GM23338 (cell line): Measurements from ENCODE around the gene CACTIN. TPM values are rescaled to one million over a fixed set of nuclear protein-coding genes. Genes with fewer than 3 reads are reported as not detected.
"Not testable (repeated sequence)": the region's sequence is repeated elsewhere in the genome, so short reads cannot be mapped to it uniquely, and the experiment has no call there.

Source experiments
- ATAC-seq: fragments of 200-7000 bp; cut with Tn5 transposase; 3 replicates; pipeline ENCODE4 v1.9.1; 2020
- DNase-seq: peaks from one replicate; pipeline ENCODE4 v3.0.0-alpha.2; 2015; ENCODE audit warnings: low spot score
- H2AFZ ChIP-seq: fragments of 200-600 bp; sonication (generic); 2 replicates; pipeline ENCODE4 v1.8.0; 2016; ENCODE audit warnings: antibody characterized with exemption, mild to moderate bottlenecking, moderate library complexity
- H3F3A ChIP-seq: fragments of 200-600 bp; sonication (generic); replicated peaks from 2 replicates; pipeline ENCODE4 v1.8.0; 2017; ENCODE audit warnings: antibody characterized with exemption, mixed run types, low read depth
- H3K27ac ChIP-seq: fragments of 200-600 bp; sonication (generic); 2 replicates; pipeline ENCODE4 v1.6.1; 2016; ENCODE audit warnings: low read depth
- H3K27me3 ChIP-seq: fragments of 200-600 bp; sonication (generic); 2 replicates; pipeline ENCODE4 v1.8.0; 2016; ENCODE audit warnings: mild to moderate bottlenecking, mixed run types, moderate library complexity; ENCODE audit not compliant: insufficient read depth
- H3K36me3 ChIP-seq: fragments of 200-600 bp; sonication (generic); 2 replicates; pipeline ENCODE4 v1.8.0; 2016; ENCODE audit warnings: mild to moderate bottlenecking; ENCODE audit not compliant: insufficient read depth
- H3K4me1 ChIP-seq: fragments of 200-600 bp; sonication (generic); 2 replicates; pipeline ENCODE4 v1.8.0; 2016; ENCODE audit warnings: mild to moderate bottlenecking, moderate library complexity; ENCODE audit not compliant: insufficient read depth
- H3K4me2 ChIP-seq: fragments of 200-600 bp; sonication (generic); 2 replicates; pipeline ENCODE4 v1.7.1; 2017; ENCODE audit warnings: mixed run types
- H3K4me3 ChIP-seq: fragments of 200-600 bp; sonication (generic); 2 replicates; pipeline ENCODE4 v1.6.1; 2016; ENCODE audit warnings: mixed run types
- H3K79me2 ChIP-seq: fragments of 200-600 bp; sonication (generic); replicated peaks from 2 replicates; pipeline ENCODE4 v1.8.0; 2017; ENCODE audit warnings: mild to moderate bottlenecking; ENCODE audit not compliant: insufficient read depth
- H3K9me2 ChIP-seq: fragments of 200-600 bp; sonication (generic); 2 replicates; pipeline ENCODE4 v1.8.0; 2017; ENCODE audit not compliant: insufficient read depth
- H4K20me1 ChIP-seq: fragments of 200-600 bp; sonication (generic); replicated peaks from 2 replicates; pipeline ENCODE4 v1.8.0; 2017; ENCODE audit warnings: mild to moderate bottlenecking; ENCODE audit not compliant: insufficient read depth
- H3K27ac Mint-ChIP-seq: 2 replicates; pipeline ENCODE4 v1.8.0; 2020; ENCODE audit warnings: inconsistent platforms, mild to moderate bottlenecking, moderate library complexity, mixed read lengths
- H3K27me3 Mint-ChIP-seq: 3 replicates; pipeline ENCODE4 v1.8.0; 2022; ENCODE audit warnings: low read depth, mild to moderate bottlenecking, moderate library complexity, mixed read lengths, inconsistent platforms; ENCODE audit not compliant: insufficient read depth, poor library complexity
- H3K36me3 Mint-ChIP-seq: 3 replicates; pipeline ENCODE4 v1.8.0; 2021; ENCODE audit warnings: low read depth, mild to moderate bottlenecking, inconsistent platforms, moderate library complexity, mixed read lengths
- H3K4me1 Mint-ChIP-seq: 3 replicates; pipeline ENCODE4 v1.8.0; 2020; ENCODE audit warnings: mild to moderate bottlenecking, inconsistent platforms, mixed read lengths
- H3K4me3 Mint-ChIP-seq: 3 replicates; pipeline ENCODE4 v1.8.0; 2021; ENCODE audit warnings: moderate library complexity, mild to moderate bottlenecking, inconsistent platforms, mixed read lengths
- H3K9me3 Mint-ChIP-seq: 3 replicates; pipeline ENCODE4 v1.8.0; 2020; ENCODE audit warnings: moderate library complexity, mild to moderate bottlenecking, inconsistent platforms, mixed read lengths
- CREB1 ChIP-seq: fragments of 250-450 bp; sonication (Bioruptor Pico); IDR thresholded peaks from 2 replicates; pipeline ENCODE4 v1.5.0; 2020; ENCODE audit warnings: low read depth, mild to moderate bottlenecking, moderate library complexity
- POLR2AphosphoS5 ChIP-seq: IDR thresholded peaks from 2 replicates; pipeline ENCODE4 v1.6.1; 2016; ENCODE audit warnings: antibody characterized with exemption, low read depth
- polyA plus RNA-seq: library from polyadenylated mRNA; unstranded; fragments of >200 nt; fragmentation: Nextera tagmentation; extraction: Ambion mirVana; gene quantifications from 2 replicates; pipeline ENCODE4 v1.2.1, GENCODE V29; 2016
- total RNA-seq: library from RNA; depleted of rRNA; stranded (reverse); fragments of >200 nt; shearing (Covaris generic); gene quantifications from 2 replicates; pipeline ENCODE4 v1.2.3, GENCODE V29; 2014
- TF ChIP-seq, protein P1 (sequence below), 2 experiments: fragments of 200-600 bp in 1 of 2; sonication (generic) in 1 of 2; conservative IDR thresholded peaks; 2 replicates each; pipeline versions ENCODE4 v1.5.1 to v1.6.1; 2016 to 2017; ENCODE audit warnings: antibody characterized with exemption in 2 of 2, low read depth in 2 of 2, mild to moderate bottlenecking in 2 of 2, moderate library complexity in 1 of 2
- TF ChIP-seq, protein P2 (sequence below): fragments of 250-450 bp; sonication (Bioruptor Pico); IDR thresholded peaks from 2 replicates; pipeline ENCODE4 v1.5.0; 2020; ENCODE audit warnings: mild to moderate bottlenecking, moderate library complexity

CACTIN gene
- total and polyA plus RNA-seq, 2 experiments from 2014 or later, result 14.3 to 47.4 TPM

DNA sequence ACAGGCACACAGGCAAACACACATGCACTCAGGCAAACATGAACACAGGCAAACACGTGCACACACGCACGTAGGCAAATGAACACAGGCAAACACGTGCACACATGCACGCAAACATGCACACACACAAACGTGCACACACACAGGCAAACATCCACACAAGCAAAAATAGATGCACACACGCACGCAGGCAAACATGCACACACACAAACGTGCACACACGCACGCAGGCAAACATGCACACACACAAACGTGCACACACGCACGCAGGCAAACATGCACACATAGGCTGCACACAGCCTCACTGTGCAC, 39.9 kb upstream of the CACTIN start:
- not testable (repeated sequence) for ATAC-seq, H3K27me3 Mint-ChIP-seq, H3K27ac Mint-ChIP-seq, H3K4me2 ChIP-seq, H3K27ac ChIP-seq, H3K9me2 ChIP-seq, H3K4me1 ChIP-seq, H4K20me1 ChIP-seq, DNase-seq, H3F3A ChIP-seq, H3K9me3 Mint-ChIP-seq, H3K36me3 ChIP-seq, H3K4me3 Mint-ChIP-seq, H3K27me3 ChIP-seq, H2AFZ ChIP-seq, H3K79me2 ChIP-seq, H3K4me3 ChIP-seq
- peaks cover 11% of the 10 kb centered on the region; the same call in 2 of the 3 replicates for H3K4me1 Mint-ChIP-seq
- H3K36me3 Mint-ChIP-seq, result peaks cover 13% of the 10 kb centered on the region; the same call in 2 of the 3 replicates

DNA sequence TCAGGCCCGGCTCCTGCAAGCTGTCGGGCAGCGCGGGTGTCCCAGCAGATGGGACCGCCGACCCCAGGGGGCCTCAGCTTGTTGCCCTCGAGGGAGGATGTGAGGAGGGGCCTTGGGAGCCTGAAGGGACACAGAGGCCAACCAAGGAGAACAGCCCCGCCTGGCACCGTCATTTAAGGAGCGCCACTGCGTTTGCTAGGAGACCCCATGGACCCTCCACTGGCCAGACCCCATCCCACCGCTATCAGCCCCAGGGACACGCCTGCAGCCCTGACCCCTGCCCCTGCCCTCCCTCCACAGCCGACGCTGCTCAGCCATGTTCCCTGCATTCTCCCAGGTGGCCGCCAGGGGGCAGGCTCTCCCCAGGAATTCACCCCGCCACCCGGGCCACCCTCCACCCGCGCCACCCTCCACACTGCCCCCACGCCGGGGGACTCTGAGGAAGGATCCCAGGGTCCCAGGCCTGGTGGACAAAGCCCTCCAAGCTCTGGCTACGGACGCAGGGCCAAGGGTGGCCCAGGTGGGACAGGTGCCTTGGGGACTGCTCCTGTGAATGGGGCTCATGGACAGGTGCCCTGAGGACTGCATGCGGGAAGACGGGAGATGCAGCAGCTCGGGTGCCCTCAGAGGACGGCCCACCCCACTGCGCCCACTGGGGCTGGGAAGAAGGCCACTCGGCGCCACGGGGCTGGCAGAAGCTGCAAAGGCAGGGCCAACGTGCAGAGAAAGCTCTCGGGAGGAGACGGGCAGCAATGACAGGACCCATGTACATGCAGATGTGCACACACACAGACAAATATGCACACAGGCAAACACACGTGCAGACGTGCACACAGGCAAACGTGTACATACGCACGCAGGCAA, 39.3 kb upstream of the CACTIN start:
- Histone ChIP-seq H3K36me3 (no peaks in the 10 kb centered on the region), H2AFZ (no peak overlapping the region), H3K4me2 (no peak overlapping the region), H3K4me3 (no peak overlapping the region), H3K4me1 (no peaks in the 10 kb centered on the region), H3K9me2 (no peaks in the 10 kb centered on the region), H3K79me2 (no peaks in the 10 kb centered on the region), H4K20me1 (no peaks in the 10 kb centered on the region; the same call in 1 of the 2 replicates), H3K27ac (no peak overlapping the region), H3F3A (no peaks in the 10 kb centered on the region), H3K27me3 (no peaks in the 10 kb centered on the region)
- Mint-ChIP-seq H3K4me3 (no peak overlapping the region), H3K9me3 (no peaks in the 10 kb centered on the region), H3K36me3 (peaks cover 19% of the 10 kb centered on the region), H3K27me3 (peaks cover 12% of the 10 kb centered on the region), H3K27ac (no peak overlapping the region), H3K4me1 (peaks cover 7% of the 10 kb centered on the region; the same call in 2 of the 3 replicates)
- ATAC-seq (peak; percentile 76), DNase-seq (peak; percentile 61)
- no peak for TF ChIP-seq POLR2AphosphoS5
- TF ChIP-seq, protein P1, sequence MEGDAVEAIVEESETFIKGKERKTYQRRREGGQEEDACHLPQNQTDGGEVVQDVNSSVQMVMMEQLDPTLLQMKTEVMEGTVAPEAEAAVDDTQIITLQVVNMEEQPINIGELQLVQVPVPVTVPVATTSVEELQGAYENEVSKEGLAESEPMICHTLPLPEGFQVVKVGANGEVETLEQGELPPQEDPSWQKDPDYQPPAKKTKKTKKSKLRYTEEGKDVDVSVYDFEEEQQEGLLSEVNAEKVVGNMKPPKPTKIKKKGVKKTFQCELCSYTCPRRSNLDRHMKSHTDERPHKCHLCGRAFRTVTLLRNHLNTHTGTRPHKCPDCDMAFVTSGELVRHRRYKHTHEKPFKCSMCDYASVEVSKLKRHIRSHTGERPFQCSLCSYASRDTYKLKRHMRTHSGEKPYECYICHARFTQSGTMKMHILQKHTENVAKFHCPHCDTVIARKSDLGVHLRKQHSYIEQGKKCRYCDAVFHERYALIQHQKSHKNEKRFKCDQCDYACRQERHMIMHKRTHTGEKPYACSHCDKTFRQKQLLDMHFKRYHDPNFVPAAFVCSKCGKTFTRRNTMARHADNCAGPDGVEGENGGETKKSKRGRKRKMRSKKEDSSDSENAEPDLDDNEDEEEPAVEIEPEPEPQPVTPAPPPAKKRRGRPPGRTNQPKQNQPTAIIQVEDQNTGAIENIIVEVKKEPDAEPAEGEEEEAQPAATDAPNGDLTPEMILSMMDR (conservative IDR thresholded peaks at IDR 0.05; ENCODE audit: low read depth in 2 of 2), result peak; percentile 78 to 95

DNA sequence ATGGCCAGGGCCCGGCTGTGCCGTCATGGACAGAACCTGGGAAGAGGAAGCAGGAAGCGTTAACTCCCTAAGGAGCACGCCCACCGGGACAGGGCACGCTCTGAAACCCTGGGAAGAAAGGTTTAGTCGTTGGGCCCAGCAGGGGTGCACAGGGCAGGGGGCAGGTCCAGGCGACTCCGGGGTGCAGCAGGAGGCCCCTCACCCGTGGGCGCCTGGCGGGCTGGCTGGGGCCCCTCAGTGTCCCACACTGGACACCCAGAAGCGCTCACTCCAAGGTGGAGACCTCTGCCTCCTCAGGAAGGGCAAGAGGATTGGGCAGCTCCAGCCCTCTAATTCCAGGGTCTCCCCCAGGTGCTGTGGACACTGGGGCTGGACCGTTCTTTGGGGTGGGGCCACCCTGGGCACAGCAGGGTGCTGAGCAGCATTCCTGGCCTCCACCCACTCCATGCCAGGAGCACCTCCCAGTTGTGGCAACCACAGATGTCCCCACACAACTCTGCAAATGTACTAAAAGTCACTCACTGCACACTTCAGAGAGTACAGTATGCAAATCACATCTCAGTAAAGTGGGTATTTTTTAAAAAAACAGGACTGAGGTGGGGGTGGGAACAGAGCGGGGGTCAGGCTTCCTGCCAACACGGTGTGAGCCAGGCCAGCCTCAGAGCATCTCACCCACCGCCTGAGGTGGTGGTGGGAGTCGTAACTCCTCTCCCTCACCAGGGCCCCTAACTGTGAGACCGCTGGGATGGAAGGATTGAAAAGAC, 38.5 kb upstream of the CACTIN start:
- Histone ChIP-seq H3K27ac (no peak overlapping the region), H3K4me2 (no peak overlapping the region), H3K79me2 (no peaks in the 10 kb centered on the region), H3K4me1 (no peaks in the 10 kb centered on the region), H3K27me3 (no peaks in the 10 kb centered on the region), H3K36me3 (no peaks in the 10 kb centered on the region), H3F3A (no peaks in the 10 kb centered on the region), H2AFZ (no peak overlapping the region), H4K20me1 (no peaks in the 10 kb centered on the region; the same call in 1 of the 2 replicates), H3K4me3 (no peak overlapping the region), H3K9me2 (no peaks in the 10 kb centered on the region)
- Mint-ChIP-seq H3K4me1 (peaks cover 5% of the 10 kb centered on the region; the same call in 1 of the 3 replicates), H3K4me3 (no peak overlapping the region), H3K36me3 (peaks cover 23% of the 10 kb centered on the region), H3K9me3 (no peaks in the 10 kb centered on the region), H3K27me3 (peaks cover 14% of the 10 kb centered on the region), H3K27ac (no peak overlapping the region)
- ATAC-seq, result no peak
- DNase-seq, result no peak
- TF ChIP-seq CREB1 (CRISPR knock-in tag) (no peak), POLR2AphosphoS5 (no peak)
- TF ChIP-seq, protein P2, sequence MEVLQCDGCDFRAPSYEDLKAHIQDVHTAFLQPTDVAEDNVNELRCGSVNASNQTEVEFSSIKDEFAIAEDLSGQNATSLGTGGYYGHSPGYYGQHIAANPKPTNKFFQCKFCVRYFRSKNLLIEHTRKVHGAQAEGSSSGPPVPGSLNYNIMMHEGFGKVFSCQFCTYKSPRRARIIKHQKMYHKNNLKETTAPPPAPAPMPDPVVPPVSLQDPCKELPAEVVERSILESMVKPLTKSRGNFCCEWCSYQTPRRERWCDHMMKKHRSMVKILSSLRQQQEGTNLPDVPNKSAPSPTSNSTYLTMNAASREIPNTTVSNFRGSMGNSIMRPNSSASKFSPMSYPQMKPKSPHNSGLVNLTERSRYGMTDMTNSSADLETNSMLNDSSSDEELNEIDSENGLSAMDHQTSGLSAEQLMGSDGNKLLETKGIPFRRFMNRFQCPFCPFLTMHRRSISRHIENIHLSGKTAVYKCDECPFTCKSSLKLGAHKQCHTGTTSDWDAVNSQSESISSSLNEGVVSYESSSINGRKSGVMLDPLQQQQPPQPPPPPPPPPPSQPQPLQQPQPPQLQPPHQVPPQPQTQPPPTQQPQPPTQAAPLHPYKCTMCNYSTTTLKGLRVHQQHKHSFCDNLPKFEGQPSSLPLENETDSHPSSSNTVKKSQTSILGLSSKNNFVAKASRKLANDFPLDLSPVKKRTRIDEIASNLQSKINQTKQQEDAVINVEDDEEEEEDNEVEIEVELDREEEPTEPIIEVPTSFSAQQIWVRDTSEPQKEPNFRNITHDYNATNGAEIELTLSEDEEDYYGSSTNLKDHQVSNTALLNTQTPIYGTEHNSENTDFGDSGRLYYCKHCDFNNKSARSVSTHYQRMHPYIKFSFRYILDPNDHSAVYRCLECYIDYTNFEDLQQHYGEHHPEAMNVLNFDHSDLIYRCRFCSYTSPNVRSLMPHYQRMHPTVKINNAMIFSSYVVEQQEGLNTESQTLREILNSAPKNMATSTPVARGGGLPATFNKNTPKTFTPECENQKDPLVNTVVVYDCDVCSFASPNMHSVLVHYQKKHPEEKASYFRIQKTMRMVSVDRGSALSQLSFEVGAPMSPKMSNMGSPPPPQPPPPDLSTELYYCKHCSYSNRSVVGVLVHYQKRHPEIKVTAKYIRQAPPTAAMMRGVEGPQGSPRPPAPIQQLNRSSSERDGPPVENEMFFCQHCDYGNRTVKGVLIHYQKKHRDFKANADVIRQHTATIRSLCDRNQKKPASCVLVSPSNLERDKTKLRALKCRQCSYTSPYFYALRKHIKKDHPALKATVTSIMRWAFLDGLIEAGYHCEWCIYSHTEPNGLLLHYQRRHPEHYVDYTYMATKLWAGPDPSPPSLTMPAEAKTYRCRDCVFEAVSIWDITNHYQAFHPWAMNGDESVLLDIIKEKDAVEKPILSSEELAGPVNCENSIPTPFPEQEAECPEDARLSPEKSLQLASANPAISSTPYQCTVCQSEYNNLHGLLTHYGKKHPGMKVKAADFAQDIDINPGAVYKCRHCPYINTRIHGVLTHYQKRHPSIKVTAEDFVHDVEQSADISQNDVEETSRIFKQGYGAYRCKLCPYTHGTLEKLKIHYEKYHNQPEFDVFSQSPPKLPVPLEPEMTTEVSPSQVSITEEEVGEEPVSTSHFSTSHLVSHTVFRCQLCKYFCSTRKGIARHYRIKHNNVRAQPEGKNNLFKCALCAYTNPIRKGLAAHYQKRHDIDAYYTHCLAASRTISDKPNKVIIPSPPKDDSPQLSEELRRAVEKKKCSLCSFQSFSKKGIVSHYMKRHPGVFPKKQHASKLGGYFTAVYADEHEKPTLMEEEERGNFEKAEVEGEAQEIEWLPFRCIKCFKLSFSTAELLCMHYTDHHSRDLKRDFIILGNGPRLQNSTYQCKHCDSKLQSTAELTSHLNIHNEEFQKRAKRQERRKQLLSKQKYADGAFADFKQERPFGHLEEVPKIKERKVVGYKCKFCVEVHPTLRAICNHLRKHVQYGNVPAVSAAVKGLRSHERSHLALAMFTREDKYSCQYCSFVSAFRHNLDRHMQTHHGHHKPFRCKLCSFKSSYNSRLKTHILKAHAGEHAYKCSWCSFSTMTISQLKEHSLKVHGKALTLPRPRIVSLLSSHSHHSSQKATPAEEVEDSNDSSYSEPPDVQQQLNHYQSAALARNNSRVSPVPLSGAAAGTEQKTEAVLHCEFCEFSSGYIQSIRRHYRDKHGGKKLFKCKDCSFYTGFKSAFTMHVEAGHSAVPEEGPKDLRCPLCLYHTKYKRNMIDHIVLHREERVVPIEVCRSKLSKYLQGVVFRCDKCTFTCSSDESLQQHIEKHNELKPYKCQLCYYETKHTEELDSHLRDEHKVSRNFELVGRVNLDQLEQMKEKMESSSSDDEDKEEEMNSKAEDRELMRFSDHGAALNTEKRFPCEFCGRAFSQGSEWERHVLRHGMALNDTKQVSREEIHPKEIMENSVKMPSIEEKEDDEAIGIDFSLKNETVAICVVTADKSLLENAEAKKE (CRISPR knock-in tag), result no peak
